Lower leg skin (tissue), 3 donors: ENCODE data around the gene SYCE3.

ENCODE experiments used
- POLR2A ChIP-seq, 2 donors: fragments of 450-650 bp; IDR thresholded peaks; one replicate each; pipeline ENCODE4 v1.6.1; 2016 to 2017; ENCODE audit warnings: antibody characterized with exemption in 2 of 2, mild to moderate bottlenecking in 1 of 2, moderate library complexity in 1 of 2
- TF ChIP-seq, protein P1 (sequence below), 3 donors: fragments of 450-650 bp; IDR thresholded peaks; one replicate each; pipeline ENCODE4 v1.5.1; 2016; ENCODE audit warnings: antibody characterized with exemption in 3 of 3, mild to moderate bottlenecking in 3 of 3, moderate library complexity in 2 of 3

DNA sequence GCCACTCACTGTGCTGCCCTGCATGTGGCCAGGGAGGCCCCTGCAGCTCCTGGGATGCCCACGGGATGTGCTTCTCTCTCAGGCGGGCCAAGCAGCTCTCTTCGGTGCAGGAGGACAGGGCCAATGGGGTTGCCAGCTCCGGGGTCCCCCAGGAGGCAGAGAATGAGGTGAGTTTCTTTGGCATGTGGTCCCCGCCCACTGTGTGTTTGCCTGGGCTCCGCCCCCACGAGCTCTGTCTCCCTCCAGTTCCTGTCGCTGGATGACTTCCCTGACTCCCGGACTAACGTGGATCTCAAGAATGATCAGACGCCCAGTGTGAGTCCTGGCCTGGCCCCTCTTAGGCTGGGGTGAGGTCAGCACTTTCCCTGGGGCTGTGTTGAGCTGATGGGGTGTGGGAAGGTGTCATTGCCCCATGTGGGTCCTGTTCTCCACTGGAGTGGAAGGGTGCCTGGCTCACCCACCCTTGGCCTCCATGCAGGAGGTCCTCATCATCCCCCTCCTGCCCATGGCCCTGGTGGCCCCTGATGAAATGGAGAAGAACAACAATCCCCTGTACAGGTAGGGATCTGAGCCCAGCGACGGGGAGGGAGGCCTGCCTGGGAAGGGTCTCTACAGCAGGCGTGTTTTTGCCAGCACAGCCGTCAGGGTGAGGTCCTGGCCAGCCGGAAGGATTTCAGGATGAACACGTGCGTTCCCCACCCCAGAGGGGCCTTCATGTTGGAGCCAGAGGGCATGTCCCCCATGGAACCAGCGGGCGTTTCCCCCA lies 45.0 kb downstream of the SYCE3 start:
- TF ChIP-seq, protein P1, sequence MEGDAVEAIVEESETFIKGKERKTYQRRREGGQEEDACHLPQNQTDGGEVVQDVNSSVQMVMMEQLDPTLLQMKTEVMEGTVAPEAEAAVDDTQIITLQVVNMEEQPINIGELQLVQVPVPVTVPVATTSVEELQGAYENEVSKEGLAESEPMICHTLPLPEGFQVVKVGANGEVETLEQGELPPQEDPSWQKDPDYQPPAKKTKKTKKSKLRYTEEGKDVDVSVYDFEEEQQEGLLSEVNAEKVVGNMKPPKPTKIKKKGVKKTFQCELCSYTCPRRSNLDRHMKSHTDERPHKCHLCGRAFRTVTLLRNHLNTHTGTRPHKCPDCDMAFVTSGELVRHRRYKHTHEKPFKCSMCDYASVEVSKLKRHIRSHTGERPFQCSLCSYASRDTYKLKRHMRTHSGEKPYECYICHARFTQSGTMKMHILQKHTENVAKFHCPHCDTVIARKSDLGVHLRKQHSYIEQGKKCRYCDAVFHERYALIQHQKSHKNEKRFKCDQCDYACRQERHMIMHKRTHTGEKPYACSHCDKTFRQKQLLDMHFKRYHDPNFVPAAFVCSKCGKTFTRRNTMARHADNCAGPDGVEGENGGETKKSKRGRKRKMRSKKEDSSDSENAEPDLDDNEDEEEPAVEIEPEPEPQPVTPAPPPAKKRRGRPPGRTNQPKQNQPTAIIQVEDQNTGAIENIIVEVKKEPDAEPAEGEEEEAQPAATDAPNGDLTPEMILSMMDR (IDR thresholded peaks at IDR 0.05), result no peak
- no peak for TF ChIP-seq POLR2A (IDR thresholded peaks at IDR 0.05)
